ENCODE measurements around the gene PSMA2.
"Not testable (repeated sequence)": the region's sequence is repeated elsewhere in the genome, so short reads cannot be mapped to it uniquely, and the experiment has no call there.

PSMA2 gene

GRCh38 chr7:42913591-42913990, 18.4 kb downstream of the PSMA2 start:
- Histone ChIP-seq H3K27ac (ENCODE audit: low read depth, low read length) (no peak overlapping the region), H3K36me3 (ENCODE audit: control insufficient read depth, insufficient read depth, low read length) (peaks cover 3% of the 10 kb centered on the region), H3K27me3 (ENCODE audit: control insufficient read depth, insufficient read depth, low read length) (no peaks in the 10 kb centered on the region), H3K4me3 (ENCODE audit: low read length) (no peak overlapping the region), H3K4me1 (ENCODE audit: control insufficient read depth, insufficient read depth, low read length) (peaks cover 7% of the 10 kb centered on the region), H3K9ac (ENCODE audit: low read length) (no peak overlapping the region)

- no peaks in the 10 kb centered on the region for H3K36me3 ChIP-seq (ENCODE audit: control insufficient read depth, insufficient read depth, low read length)
- no peaks in the 10 kb centered on the region for H3K27me3 ChIP-seq (ENCODE audit: control insufficient read depth, insufficient read depth, low read length)
- peak within 1 kb of the TSS; percentile 69 for H3K4me3 ChIP-seq (ENCODE audit: low read length)
- peak within 1 kb of the TSS; percentile 57 for H3K27ac ChIP-seq (ENCODE audit: low read depth, low read length)
- H3K9ac ChIP-seq (ENCODE audit: low read length), result peak within 1 kb of the TSS; percentile 28
- peaks cover 7% of the 10 kb centered on the region for H3K4me1 ChIP-seq (ENCODE audit: control insufficient read depth, insufficient read depth, low read length)
Measured at GRCh38 chr7:42911454-42912447, 20.2 kb downstream of the PSMA2 start, which contains the start of gene C7orf25. TSS of gene C7orf25 (minus strand) at chr7:42912070. CDS start at chr7:42910900, 1,170 bp downstream.

- Histone ChIP-seq H3K9ac (ENCODE audit: low read length) (peak overlapping the region; percentile 10), H3K36me3 (ENCODE audit: control insufficient read depth, insufficient read depth, low read length) (no peaks in the 10 kb centered on the region), H3K27me3 (ENCODE audit: control insufficient read depth, insufficient read depth, low read length) (no peaks in the 10 kb centered on the region), H3K27ac (ENCODE audit: low read depth, low read length) (no peak overlapping the region), H3K4me1 (ENCODE audit: control insufficient read depth, insufficient read depth, low read length) (peaks cover 7% of the 10 kb centered on the region), H3K4me3 (ENCODE audit: low read length) (no peak overlapping the region)
Measured at GRCh38 chr7:42910306-42910705, 21.7 kb downstream of the PSMA2 start.

- Histone ChIP-seq H3K4me1 (ENCODE audit: control insufficient read depth, insufficient read depth, low read length) (peaks cover 7% of the 10 kb centered on the region), H3K36me3 (ENCODE audit: control insufficient read depth, insufficient read depth, low read length) (no peaks in the 10 kb centered on the region), H3K9ac (ENCODE audit: low read length) (no peak overlapping the region), H3K27ac (ENCODE audit: low read depth, low read length) (no peak overlapping the region), H3K4me3 (ENCODE audit: low read length) (no peak overlapping the region), H3K27me3 (ENCODE audit: control insufficient read depth, insufficient read depth, low read length) (no peaks in the 10 kb centered on the region)
Measured at GRCh38 chr7:42907316-42907715, 24.7 kb downstream of the PSMA2 start.

GRCh38 chr7:42906181-42906580, 25.8 kb downstream of the PSMA2 start:
- Histone ChIP-seq H3K36me3 (ENCODE audit: control insufficient read depth, insufficient read depth, low read length) (no peaks in the 10 kb centered on the region), H3K27ac (ENCODE audit: low read depth, low read length) (no peak overlapping the region), H3K27me3 (ENCODE audit: control insufficient read depth, insufficient read depth, low read length) (no peaks in the 10 kb centered on the region), H3K4me3 (ENCODE audit: low read length) (no peak overlapping the region), H3K4me1 (ENCODE audit: control insufficient read depth, insufficient read depth, low read length) (peaks cover 7% of the 10 kb centered on the region), H3K9ac (ENCODE audit: low read length) (no peak overlapping the region)

GRCh38 chr7:42902331-42902730, 29.6 kb downstream of the PSMA2 start:
- Histone ChIP-seq H3K9ac (ENCODE audit: low read length) (no peak overlapping the region), H3K4me1 (ENCODE audit: control insufficient read depth, insufficient read depth, low read length) (no peaks in the 10 kb centered on the region)

GRCh38 chr7:42900842-42901241, 31.1 kb downstream of the PSMA2 start:
- Histone ChIP-seq H3K4me1 (ENCODE audit: control insufficient read depth, insufficient read depth, low read length) (no peaks in the 10 kb centered on the region), H3K9ac (ENCODE audit: low read length) (no peak overlapping the region), H3K27ac (ENCODE audit: low read depth, low read length) (no peak overlapping the region), H3K27me3 (ENCODE audit: control insufficient read depth, insufficient read depth, low read length) (no peaks in the 10 kb centered on the region), H3K36me3 (ENCODE audit: control insufficient read depth, insufficient read depth, low read length) (no peaks in the 10 kb centered on the region), H3K4me3 (ENCODE audit: low read length) (no peak overlapping the region)

More at GRCh38 chr7:42902331-42902730, 29.6 kb downstream of the PSMA2 start:
- no peak overlapping the region for H3K4me3 ChIP-seq (ENCODE audit: low read length)
- H3K27ac ChIP-seq (ENCODE audit: low read depth, low read length), result no peak overlapping the region
- no peaks in the 10 kb centered on the region for H3K36me3 ChIP-seq (ENCODE audit: control insufficient read depth, insufficient read depth, low read length)
- no peaks in the 10 kb centered on the region for H3K27me3 ChIP-seq (ENCODE audit: control insufficient read depth, insufficient read depth, low read length)

- H3K4me3 ChIP-seq (ENCODE audit: low read length), result no peak overlapping the region
- H3K27me3 ChIP-seq (ENCODE audit: control insufficient read depth, insufficient read depth, low read length), result no peaks in the 10 kb centered on the region
- H3K27ac ChIP-seq (ENCODE audit: low read depth, low read length), result no peak overlapping the region
- H3K9ac ChIP-seq (ENCODE audit: low read length), result no peak overlapping the region
- H3K36me3 ChIP-seq (ENCODE audit: control insufficient read depth, insufficient read depth, low read length), result no peaks in the 10 kb centered on the region
- no peaks in the 10 kb centered on the region for H3K4me1 ChIP-seq (ENCODE audit: control insufficient read depth, insufficient read depth, low read length)
Measured at GRCh38 chr7:42893346-42894240, 38.4 kb downstream of the PSMA2 start.

- no peaks in the 10 kb centered on the region for H3K4me1 ChIP-seq (ENCODE audit: control insufficient read depth, insufficient read depth, low read length)
- H3K9ac ChIP-seq (ENCODE audit: low read length), result no peak overlapping the region
- no peaks in the 10 kb centered on the region for H3K27me3 ChIP-seq (ENCODE audit: control insufficient read depth, insufficient read depth, low read length)
- no peaks in the 10 kb centered on the region for H3K36me3 ChIP-seq (ENCODE audit: control insufficient read depth, insufficient read depth, low read length)
- no peak overlapping the region for H3K27ac ChIP-seq (ENCODE audit: low read depth, low read length)
- H3K4me3 ChIP-seq (ENCODE audit: low read length), result no peak overlapping the region
Measured at GRCh38 chr7:42886893-42887505, 45.0 kb downstream of the PSMA2 start.

- Histone ChIP-seq H3K27ac (ENCODE audit: low read depth, low read length) (no peak overlapping the region), H3K4me3 (ENCODE audit: low read length) (no peak overlapping the region), H3K4me1 (ENCODE audit: control insufficient read depth, insufficient read depth, low read length) (no peaks in the 10 kb centered on the region), H3K27me3 (ENCODE audit: control insufficient read depth, insufficient read depth, low read length) (no peaks in the 10 kb centered on the region), H3K36me3 (ENCODE audit: control insufficient read depth, insufficient read depth, low read length) (no peaks in the 10 kb centered on the region), H3K9ac (ENCODE audit: low read length) (no peak overlapping the region)
Measured at GRCh38 chr7:42886129-42886528, 45.8 kb downstream of the PSMA2 start.

GRCh38 chr7:42885183-42885582, 46.8 kb downstream of the PSMA2 start:
- H3K27ac ChIP-seq (ENCODE audit: low read depth, low read length); H3K36me3 ChIP-seq (ENCODE audit: control insufficient read depth, insufficient read depth, low read length); H3K9ac ChIP-seq (ENCODE audit: low read length); H3K4me1 ChIP-seq (ENCODE audit: control insufficient read depth, insufficient read depth, low read length); H3K4me3 ChIP-seq (ENCODE audit: low read length); H3K27me3 ChIP-seq (ENCODE audit: control insufficient read depth, insufficient read depth, low read length): not testable (repeated sequence)

- Histone ChIP-seq H3K27ac (ENCODE audit: low read depth, low read length) (no peak overlapping the region), H3K4me1 (ENCODE audit: control insufficient read depth, insufficient read depth, low read length) (no peaks in the 10 kb centered on the region), H3K27me3 (ENCODE audit: control insufficient read depth, insufficient read depth, low read length) (no peaks in the 10 kb centered on the region), H3K9ac (ENCODE audit: low read length) (no peak overlapping the region), H3K4me3 (ENCODE audit: low read length) (no peak overlapping the region), H3K36me3 (ENCODE audit: control insufficient read depth, insufficient read depth, low read length) (no peaks in the 10 kb centered on the region)
Measured at GRCh38 chr7:42883950-42884349, 48.0 kb downstream of the PSMA2 start.
